ENCODE results near the gene HSPA1A. TPM values are rescaled to one million over a fixed set of nuclear protein-coding genes. Genes with fewer than 3 reads are reported as not detected.

HSPA1A gene
- total RNA-seq, 1 experiment from 2014 or later, result 51.2 TPM

DNA sequence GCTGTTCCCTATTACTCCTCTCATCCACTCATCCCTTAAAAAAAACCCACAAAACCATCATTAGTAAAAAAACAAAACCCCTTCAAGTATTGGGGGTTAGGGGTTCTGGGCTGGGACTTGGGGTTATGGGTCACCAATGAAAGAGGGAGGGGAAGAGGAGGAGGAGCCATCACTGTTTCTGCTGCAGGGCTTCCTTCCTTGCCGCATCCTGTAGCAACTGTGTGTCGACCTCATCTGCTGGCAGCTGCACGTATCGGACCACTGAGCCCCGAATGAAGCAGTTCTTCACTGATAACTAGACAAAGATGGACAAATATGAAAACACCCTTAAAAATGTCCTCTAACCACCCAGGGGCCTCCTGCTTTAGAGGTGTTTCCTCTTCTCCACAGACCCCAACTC is 17.8 kb upstream of the HSPA1A start:
- no peak overlapping the region for H2BK20ac ChIP-seq (ENCODE audit: low read depth, low read length, poor library complexity, severe bottlenecking)
- no peaks in the 10 kb centered on the region for H3K79me1 ChIP-seq (ENCODE audit: insufficient read depth, low read depth, low read length, poor library complexity, severe bottlenecking)
- no peak overlapping the region for H3K27ac ChIP-seq (ENCODE audit: insufficient read length, low read depth, low read length)
- no peak overlapping the region for H2BK12ac ChIP-seq (ENCODE audit: insufficient read length, low read depth, low read length)
- H3K18ac ChIP-seq (ENCODE audit: insufficient read length, low read depth, low read length), result no peak overlapping the region
- no peak overlapping the region for H2AK5ac ChIP-seq (ENCODE audit: insufficient read length, low read length)
- no peak overlapping the region for H2AFZ ChIP-seq (ENCODE audit: low read length)
- Mint-ChIP-seq H3K4me1 (peaks cover 6 to 7% of the 10 kb centered on the region in 2 experiments), H3K4me3 (no peak overlapping the region), H3K27me3 (ENCODE audit: low read depth) (no peaks in the 10 kb centered on the region), H3K27ac (peak overlapping the region in 1 of 3 experiments; percentile 70; a peak in 1 of 7 replicates), H3K36me3 (ENCODE audit: insufficient read depth in 1 of 3, low read depth in 3 of 3) (peaks cover 8 to 51% (median 40%) of the 10 kb centered on the region in 3 experiments), H3K9me3 (no peaks in the 10 kb centered on the region)
- no peak overlapping the region for H3K56ac ChIP-seq (ENCODE audit: insufficient read length, low read depth, low read length)
- WGBS (ENCODE audit: extremely low coverage, insufficient read length, low lambda C conversion rate), result no CpG with 5 or more reads among the region's 5 CpGs
- no peaks in the 10 kb centered on the region for H4K20me1 ChIP-seq (ENCODE audit: control insufficient read depth, insufficient read depth, insufficient read length)
- no peak overlapping the region for H4K91ac ChIP-seq (ENCODE audit: insufficient read length, low read depth, low read length)
- H4K8ac ChIP-seq (replicated peaks; ENCODE audit: insufficient read length, low read depth, low read length), result no peak overlapping the region
- no peaks in the 10 kb centered on the region for H3K9me3 ChIP-seq (ENCODE audit: control insufficient read depth, low read depth, low read length)
- DNase-seq, result no peak
- H3K4me2 ChIP-seq (ENCODE audit: insufficient read depth, insufficient read length, low read length), result no peak overlapping the region
- peaks cover 3% of the 10 kb centered on the region for H3K23me2 ChIP-seq (ENCODE audit: insufficient read length, low read depth, low read length, poor library complexity, severe bottlenecking)
- no peak overlapping the region for H2BK120ac ChIP-seq (ENCODE audit: low read depth, low read length, poor library complexity, severe bottlenecking)
- H4K5ac ChIP-seq (ENCODE audit: insufficient read length, low read depth, low read length), result no peak overlapping the region
- TF ChIP-seq, protein P1, sequence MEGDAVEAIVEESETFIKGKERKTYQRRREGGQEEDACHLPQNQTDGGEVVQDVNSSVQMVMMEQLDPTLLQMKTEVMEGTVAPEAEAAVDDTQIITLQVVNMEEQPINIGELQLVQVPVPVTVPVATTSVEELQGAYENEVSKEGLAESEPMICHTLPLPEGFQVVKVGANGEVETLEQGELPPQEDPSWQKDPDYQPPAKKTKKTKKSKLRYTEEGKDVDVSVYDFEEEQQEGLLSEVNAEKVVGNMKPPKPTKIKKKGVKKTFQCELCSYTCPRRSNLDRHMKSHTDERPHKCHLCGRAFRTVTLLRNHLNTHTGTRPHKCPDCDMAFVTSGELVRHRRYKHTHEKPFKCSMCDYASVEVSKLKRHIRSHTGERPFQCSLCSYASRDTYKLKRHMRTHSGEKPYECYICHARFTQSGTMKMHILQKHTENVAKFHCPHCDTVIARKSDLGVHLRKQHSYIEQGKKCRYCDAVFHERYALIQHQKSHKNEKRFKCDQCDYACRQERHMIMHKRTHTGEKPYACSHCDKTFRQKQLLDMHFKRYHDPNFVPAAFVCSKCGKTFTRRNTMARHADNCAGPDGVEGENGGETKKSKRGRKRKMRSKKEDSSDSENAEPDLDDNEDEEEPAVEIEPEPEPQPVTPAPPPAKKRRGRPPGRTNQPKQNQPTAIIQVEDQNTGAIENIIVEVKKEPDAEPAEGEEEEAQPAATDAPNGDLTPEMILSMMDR (conservative IDR thresholded peaks at IDR 0.05), result no peak
- H3K9ac ChIP-seq (ENCODE audit: extremely low read depth, insufficient read length, low read length), result no peak overlapping the region
- H3K27me3 ChIP-seq (ENCODE audit: insufficient read depth, low read length), result no peaks in the 10 kb centered on the region
- H3T11ph ChIP-seq (ENCODE audit: low read length), result no peak overlapping the region
- no peak overlapping the region for H3K14ac ChIP-seq (ENCODE audit: insufficient read depth, low read length)
- H2BK5ac ChIP-seq (ENCODE audit: insufficient read length, low read length), result no peak overlapping the region
- H3K23ac ChIP-seq (ENCODE audit: insufficient read length, low read depth, low read length), result no peak overlapping the region
- no peaks in the 10 kb centered on the region for H3K4me1 ChIP-seq (ENCODE audit: insufficient read depth, low read length)
- no peak overlapping the region for H2BK15ac ChIP-seq (ENCODE audit: low read depth, low read length)
- peaks cover 2% of the 10 kb centered on the region; the same call in 1 of the 2 replicates for H3K79me2 ChIP-seq (ENCODE audit: insufficient read depth, low read length)
- no peak overlapping the region for H3K4ac ChIP-seq (ENCODE audit: low read depth, low read length)
